Testis (tissue), 2 donors: ENCODE results near the gene ADAMTSL1.

ENCODE experiments used
- POLR2A ChIP-seq: fragments of 450-650 bp; IDR thresholded peaks from one replicate; pipeline ENCODE4 v1.6.1; 2017; ENCODE audit warnings: antibody characterized with exemption, mild to moderate bottlenecking, moderate library complexity
- TF ChIP-seq, protein P1 (sequence below), 3 experiments: fragments of 450-650 bp in 2 of 3; fragments of 200-600 bp in 1 of 3; sonication (generic) in 1 of 3; IDR thresholded peaks; one replicate each; pipeline ENCODE4 v1.5.1; 2016 to 2019; ENCODE audit warnings: antibody characterized with exemption in 3 of 3, mild to moderate bottlenecking in 2 of 3, moderate library complexity in 1 of 3

DNA sequence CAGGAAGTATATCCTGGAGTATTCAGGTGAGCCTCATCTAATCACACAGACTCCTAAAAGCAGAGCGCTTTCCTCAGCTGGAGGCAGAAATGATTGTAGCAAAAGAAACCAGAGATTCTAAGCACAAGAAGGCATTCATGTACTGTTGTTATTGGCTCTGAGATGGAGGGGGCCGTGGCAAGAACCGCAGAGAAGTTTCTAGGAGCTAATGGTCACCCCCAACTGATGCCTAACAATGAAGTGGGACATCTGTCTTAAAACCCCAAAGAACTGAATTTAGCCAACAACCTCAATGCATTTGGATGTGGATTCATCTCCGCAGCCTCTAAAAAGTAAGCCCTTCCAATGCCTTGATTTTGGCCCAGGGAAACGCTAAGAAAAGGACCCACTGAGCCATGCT, 76.3 kb downstream of the ADAMTSL1 start:
- TF ChIP-seq, protein P1, sequence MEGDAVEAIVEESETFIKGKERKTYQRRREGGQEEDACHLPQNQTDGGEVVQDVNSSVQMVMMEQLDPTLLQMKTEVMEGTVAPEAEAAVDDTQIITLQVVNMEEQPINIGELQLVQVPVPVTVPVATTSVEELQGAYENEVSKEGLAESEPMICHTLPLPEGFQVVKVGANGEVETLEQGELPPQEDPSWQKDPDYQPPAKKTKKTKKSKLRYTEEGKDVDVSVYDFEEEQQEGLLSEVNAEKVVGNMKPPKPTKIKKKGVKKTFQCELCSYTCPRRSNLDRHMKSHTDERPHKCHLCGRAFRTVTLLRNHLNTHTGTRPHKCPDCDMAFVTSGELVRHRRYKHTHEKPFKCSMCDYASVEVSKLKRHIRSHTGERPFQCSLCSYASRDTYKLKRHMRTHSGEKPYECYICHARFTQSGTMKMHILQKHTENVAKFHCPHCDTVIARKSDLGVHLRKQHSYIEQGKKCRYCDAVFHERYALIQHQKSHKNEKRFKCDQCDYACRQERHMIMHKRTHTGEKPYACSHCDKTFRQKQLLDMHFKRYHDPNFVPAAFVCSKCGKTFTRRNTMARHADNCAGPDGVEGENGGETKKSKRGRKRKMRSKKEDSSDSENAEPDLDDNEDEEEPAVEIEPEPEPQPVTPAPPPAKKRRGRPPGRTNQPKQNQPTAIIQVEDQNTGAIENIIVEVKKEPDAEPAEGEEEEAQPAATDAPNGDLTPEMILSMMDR (IDR thresholded peaks at IDR 0.05): no peak
- TF ChIP-seq POLR2A: no peak
